Measurements from ENCODE around the gene PACSIN1. TPM values are rescaled to one million over a fixed set of nuclear protein-coding genes. Genes with fewer than 3 reads are reported as not detected.

PACSIN1 gene
- total RNA-seq, 1 donor from 2014 or later, result not detected

GRCh38 chr6:34547701-34548644 is 82.1 kb downstream of the PACSIN1 start:
- DNase-seq, result no peak

DNA sequence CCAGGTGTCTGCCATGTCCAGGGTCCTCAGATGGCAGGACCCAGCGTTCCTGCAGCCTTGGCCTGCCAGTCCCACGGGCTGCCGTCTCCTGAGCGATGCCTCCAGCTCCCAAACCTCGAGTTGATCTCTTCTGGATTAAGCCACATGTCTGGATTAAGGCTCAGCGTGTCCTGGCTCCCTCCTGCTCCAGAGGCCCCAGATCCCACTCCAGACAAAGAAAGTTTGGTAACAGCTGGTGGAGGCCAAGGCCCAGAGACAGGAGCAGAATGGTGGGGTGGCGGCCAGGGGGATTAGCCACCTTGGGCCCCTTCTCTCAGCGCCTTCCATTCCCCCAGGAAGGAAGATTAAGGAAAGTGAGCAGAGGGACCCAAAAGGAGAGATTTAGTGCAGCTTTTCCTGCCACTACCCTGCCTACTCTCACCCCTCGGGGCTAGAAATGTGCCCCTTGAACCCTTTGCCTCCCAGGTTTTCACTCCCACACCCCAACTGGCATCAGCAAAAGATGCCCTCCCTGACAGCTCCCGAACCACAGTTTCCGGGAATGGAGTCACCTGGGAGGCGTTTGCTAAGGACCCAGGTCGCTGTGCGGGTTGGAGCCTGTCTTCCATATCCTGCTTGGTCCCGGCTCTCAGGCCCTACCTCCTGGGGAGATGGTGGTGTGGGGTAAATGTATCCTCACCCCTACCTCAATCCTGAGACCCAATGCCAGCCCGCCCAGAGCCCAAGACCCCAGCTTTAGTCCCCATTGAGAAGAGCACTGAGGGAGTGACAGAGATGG is 83.3 kb downstream of the PACSIN1 start:
- no peak for DNase-seq

- no peak for DNase-seq
Measured at GRCh38 chr6:34549804-34550202, 83.9 kb downstream of the PACSIN1 start.

GRCh38 chr6:34551720-34552119 is 85.8 kb downstream of the PACSIN1 start:
- DNase-seq, result no peak

DNA sequence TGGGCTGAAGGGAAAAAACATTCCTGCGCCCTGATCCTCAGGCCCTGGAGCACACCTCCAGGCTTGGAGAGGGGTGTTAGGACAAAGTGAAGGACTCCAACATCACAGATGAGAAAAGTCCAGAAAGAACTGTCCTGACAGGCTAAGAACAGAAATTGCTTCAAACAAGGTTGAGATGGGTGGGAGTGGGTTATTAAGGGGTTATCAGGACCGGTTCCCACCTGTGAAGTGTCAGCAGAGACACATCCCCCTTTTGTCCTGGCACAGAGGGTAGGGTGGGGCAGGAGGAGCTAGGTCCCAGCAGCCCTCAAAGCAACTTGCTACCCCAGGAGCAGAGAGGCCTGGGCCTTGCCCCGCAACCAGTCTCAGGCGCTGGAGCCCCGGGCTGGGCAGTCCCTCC is 86.7 kb downstream of the PACSIN1 start:
- DNase-seq, result no peak

- DNase-seq, result no peak
Measured at GRCh38 chr6:34553146-34553545, 87.3 kb downstream of the PACSIN1 start.

DNA sequence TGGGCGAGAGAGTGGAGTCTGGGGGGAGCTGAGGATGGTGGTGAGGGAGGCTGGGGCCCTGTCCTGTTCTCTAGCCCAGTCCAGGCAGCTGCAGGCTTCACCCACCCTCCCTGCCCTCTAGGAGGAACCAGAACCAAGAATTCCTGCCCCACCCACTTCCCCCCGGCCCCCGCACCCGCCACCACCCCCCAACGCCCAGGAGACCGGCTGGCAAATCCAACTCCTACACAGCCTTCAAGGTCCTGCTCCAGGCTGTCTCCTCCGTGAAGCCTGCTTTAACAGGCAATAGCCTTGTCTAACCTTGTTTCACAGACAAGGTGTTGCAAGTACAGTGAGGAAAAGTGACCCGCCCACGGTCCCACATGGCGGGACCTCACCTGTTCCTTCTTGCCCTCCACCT is 87.9 kb downstream of the PACSIN1 start:
- no peak for DNase-seq

GRCh38 chr6:34554291-34555006 is 88.6 kb downstream of the PACSIN1 start:
- no peak for DNase-seq

- no peak for DNase-seq
Measured at GRCh38 chr6:34555007-34555322, 89.1 kb downstream of the PACSIN1 start.

GRCh38 chr6:34555328-34555727 is 89.5 kb downstream of the PACSIN1 start:
- DNase-seq, result no peak

DNA sequence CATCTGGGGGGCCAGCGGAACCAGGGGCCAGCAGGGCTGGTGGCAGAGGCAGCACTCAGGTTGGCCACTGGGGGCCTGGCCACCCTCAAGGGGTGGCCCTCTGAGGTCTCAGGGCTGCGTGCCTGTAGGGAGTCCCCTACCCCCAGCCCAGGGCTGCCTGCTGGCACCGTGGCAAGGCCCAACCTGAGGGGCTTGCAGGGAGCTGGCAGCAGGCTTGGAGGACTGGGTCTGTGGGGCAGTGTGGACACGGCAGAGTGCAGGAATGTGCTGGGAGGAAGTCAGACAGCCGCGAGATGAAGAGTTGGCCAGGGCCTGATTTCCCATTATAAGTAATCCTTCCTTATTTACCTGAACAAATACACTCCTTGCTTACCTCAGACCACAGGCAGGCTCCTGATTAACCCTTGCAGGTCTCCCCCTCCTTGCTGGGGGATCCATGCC is 90.2 kb downstream of the PACSIN1 start, which contains the start of gene SPDEF:
Gene SPDEF (minus strand): TSS at position 299 of the 441 bp plus-strand sequence. CDS start 11,874 bp downstream, outside the sequence.
- DNase-seq, result no peak

GRCh38 chr6:34556493-34556892 is 90.6 kb downstream of the PACSIN1 start:
- no peak for DNase-seq

GRCh38 chr6:34557228-34557627 is 91.4 kb downstream of the PACSIN1 start:
- DNase-seq, result no peak

- DNase-seq, result no peak
Measured at GRCh38 chr6:34558172-34558714, 92.4 kb downstream of the PACSIN1 start.

GRCh38 chr6:34559651-34560365 is 93.9 kb downstream of the PACSIN1 start:
- DNase-seq, result no peak

DNA sequence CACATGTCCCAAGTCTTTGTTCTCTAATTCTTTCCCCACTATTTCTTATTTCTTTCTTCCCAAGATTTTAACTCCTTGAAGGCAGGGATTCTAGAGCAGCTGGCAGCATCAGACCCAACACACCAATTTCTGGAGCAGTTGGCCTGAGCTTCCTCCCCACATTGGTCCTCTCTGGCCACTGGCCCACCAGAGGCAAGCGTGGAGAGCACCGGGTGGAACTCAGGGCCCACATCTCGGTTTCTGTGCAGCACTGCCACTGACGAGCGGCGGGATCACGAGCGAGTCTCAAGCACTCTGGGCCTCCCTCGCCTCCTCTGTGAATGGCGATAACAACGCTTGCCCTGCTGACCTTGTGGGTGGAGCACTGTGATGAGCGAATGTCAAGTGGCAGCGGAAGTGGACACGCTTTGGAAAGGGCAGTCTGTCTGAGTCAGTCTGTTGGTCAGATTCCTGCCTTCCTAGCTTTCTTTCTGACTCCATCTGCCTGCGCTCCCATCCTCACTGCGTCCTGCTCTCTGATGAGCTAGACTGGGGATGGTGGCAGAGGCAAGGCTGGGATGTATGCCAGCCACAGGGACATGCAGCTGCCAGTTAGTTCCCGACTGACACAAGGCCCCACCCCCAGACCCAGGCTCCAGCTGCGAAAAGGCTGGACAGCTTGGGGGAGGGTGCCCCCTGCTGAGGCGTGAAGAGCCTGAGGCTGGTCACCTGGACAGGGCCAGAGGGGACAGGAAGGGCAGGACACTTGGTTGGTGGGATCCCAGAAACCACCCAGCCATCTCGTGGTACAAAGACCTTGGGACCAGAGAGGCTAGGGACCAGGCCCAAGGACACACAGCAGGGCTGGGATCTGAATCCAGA is 94.7 kb downstream of the PACSIN1 start:
- DNase-seq, result peak; percentile 51

GRCh38 chr6:34561227-34561530 is 95.3 kb downstream of the PACSIN1 start:
- no peak for DNase-seq

DNA sequence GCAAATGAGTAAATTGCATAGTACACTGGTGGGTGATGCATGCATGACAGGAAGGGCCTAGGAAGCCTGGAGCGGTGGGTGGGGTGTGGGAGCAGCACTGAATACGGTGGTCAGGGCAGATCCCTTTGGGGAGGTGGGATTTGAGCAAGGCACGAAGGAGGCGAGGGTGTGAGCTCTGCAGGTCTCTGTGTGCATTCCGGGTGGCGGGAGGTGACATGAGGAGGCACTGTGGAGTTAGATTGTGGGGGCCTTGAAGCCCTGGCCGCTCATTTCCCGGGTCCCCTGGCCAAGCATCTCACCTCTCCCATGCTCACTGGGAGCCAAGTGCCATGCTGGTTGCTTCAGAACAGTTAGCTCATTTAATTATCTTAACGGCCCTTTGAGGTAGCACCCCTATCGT is 96.5 kb downstream of the PACSIN1 start:
- DNase-seq, result no peak

GRCh38 chr6:34562861-34563512 is 97.1 kb downstream of the PACSIN1 start:
- no peak for DNase-seq

DNA sequence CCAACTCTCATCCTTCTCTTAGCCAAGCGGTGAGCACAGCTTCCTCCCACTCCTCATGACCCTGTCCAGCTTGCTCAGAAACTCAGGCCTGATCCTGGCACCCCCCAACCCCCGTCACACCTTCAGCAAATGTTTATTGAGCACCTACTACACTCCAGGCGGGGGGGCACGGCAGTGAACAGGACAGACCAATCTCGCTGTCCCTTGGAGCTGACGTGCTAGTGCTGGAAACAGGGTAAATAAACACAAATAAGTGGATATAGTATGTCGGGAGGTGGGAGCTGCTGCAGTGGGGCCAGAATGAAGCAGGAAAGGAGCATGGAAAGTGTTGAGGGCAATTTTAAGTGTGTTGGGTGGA is 97.6 kb downstream of the PACSIN1 start:
- DNase-seq, result no peak

GRCh38 chr6:34564181-34564580 is 98.3 kb downstream of the PACSIN1 start:
- DNase-seq, result no peak

Data from dermis blood vessel endothelial cell (primary cell).